Caco-2 (cell line): Measurements from ENCODE around the gene SELPLG. TPM values are rescaled to one million over a fixed set of nuclear protein-coding genes. Genes with fewer than 3 reads are reported as not detected.

Experiments
- BruUV-seq: library from RNA; stranded (reverse); fragments of 400-500 nt; replicated peaks from 2 replicates; lab custom pipeline; 2021; lab: Mats Ljungman, UMichigan
- CTCF ChIA-PET: fragments of 300-600 bp; sonication (Branson Sonifier 250); formaldehyde crosslinking; loops from one replicate; lab custom pipeline; 2022; ENCODE audit warnings: antibody characterized with exemption; lab: Charles Lee
- POLR2A ChIA-PET: fragments of 300-600 bp; sonication (Branson Sonifier 250); formaldehyde crosslinking; loops from one replicate; lab custom pipeline; 2022; ENCODE audit warnings: antibody characterized with exemption; lab: Charles Lee
- DNase-seq, 2 experiments: peaks; one replicate each; pipeline versions ENCODE4 v3.0.0 to v3.0.0-alpha.2; 2020 to 2022
- H3K27me3 ChIP-seq: replicated peaks from 2 replicates; pipeline ENCODE4 v1.6.0; 2011; ENCODE audit warnings: low read length; ENCODE audit not compliant: control insufficient read depth, insufficient read depth
- H3K36me3 ChIP-seq: 2 replicates; pipeline ENCODE4 v1.5.1; 2011; ENCODE audit warnings: low read length; ENCODE audit not compliant: control insufficient read depth, insufficient read depth
- H3K4me1 ChIP-seq: fragments of 250-450 bp; sonication (Bioruptor Pico); 2 replicates; pipeline ENCODE4 v1.5.1; 2020; ENCODE audit warnings: mild to moderate bottlenecking
- H3K4me3 ChIP-seq: 2 replicates; pipeline ENCODE4 v1.5.1; 2011; ENCODE audit warnings: low read depth, mild to moderate bottlenecking, control low read depth, low read length
- H3K9me3 ChIP-seq: fragments of 250-450 bp; sonication (Bioruptor Pico); 2 replicates; pipeline ENCODE4 v1.5.1; 2020; ENCODE audit warnings: mild to moderate bottlenecking, moderate library complexity
- H3K27ac Mint-ChIP-seq: one replicate; pipeline ENCODE4 v1.8.0; 2022; ENCODE audit warnings: mixed read lengths; ENCODE audit not compliant: unreplicated experiment
- H3K27me3 Mint-ChIP-seq: one replicate; pipeline ENCODE4 v1.8.0; 2022; ENCODE audit warnings: mixed read lengths; ENCODE audit not compliant: insufficient read depth, unreplicated experiment
- H3K36me3 Mint-ChIP-seq: one replicate; pipeline ENCODE4 v1.8.0; 2022; ENCODE audit warnings: mild to moderate bottlenecking, mixed read lengths; ENCODE audit not compliant: insufficient read depth, unreplicated experiment
- H3K4me1 Mint-ChIP-seq: one replicate; pipeline ENCODE4 v1.8.0; 2022; ENCODE audit warnings: low read depth, mixed read lengths; ENCODE audit not compliant: unreplicated experiment
- H3K4me3 Mint-ChIP-seq: one replicate; pipeline ENCODE4 v1.8.0; 2022; ENCODE audit warnings: mild to moderate bottlenecking, moderate library complexity, mixed read lengths; ENCODE audit not compliant: unreplicated experiment
- H3K9me3 Mint-ChIP-seq: one replicate; pipeline ENCODE4 v1.8.0; 2022; ENCODE audit warnings: mixed read lengths; ENCODE audit not compliant: unreplicated experiment
- intact Hi-C: fragments of 100-400 bp; cut with micrococcal nuclease; formaldehyde crosslinking; loops from one replicate; pipeline ENCODE4 v1.10.0; 2022; ENCODE audit not compliant: unreplicated experiment
- total RNA-seq: library from RNA; stranded (reverse); gene quantifications from 2 replicates; pipeline ENCODE4 v1.2.3, GENCODE V29; 2022
- TF ChIP-seq, protein P1 (sequence below), 2 experiments: fragments of 200-600 bp in 1 of 2; IDR thresholded peaks; 1 replicate in 1 of 2; 2 replicates in 1 of 2; pipeline versions ENCODE4 v1.5.1 to v1.8.0; 2011 to 2022; ENCODE audit warnings: antibody characterized with exemption in 1 of 2, control low read depth in 1 of 2, inconsistent platforms in 1 of 2, low read depth in 1 of 2, low read length in 1 of 2, mild to moderate bottlenecking in 1 of 2, moderate library complexity in 1 of 2; ENCODE audit not compliant: insufficient read depth in 1 of 2, severe bottlenecking in 1 of 2, unreplicated experiment in 1 of 2

Gene SELPLG
- total RNA-seq, 1 experiment from 2014 or later = 0.23 TPM

GRCh38 chr12:108647585-108648287 lies 14.0 kb upstream of the SELPLG start:
- intact Hi-C loops = no loop called here
- H3K27me3 ChIP-seq = no peaks in the 10 kb centered on the region
- H3K36me3 ChIP-seq = peaks cover 1% of the 10 kb centered on the region
- Mint-ChIP-seq H3K27me3 (no peaks in the 10 kb centered on the region), H3K4me1 (no peaks in the 10 kb centered on the region), H3K36me3 (peaks cover 84% of the 10 kb centered on the region), H3K4me3 (no peak overlapping the region), H3K27ac (peak overlapping the region; percentile 21), H3K9me3 (no peaks in the 10 kb centered on the region)
- TF ChIP-seq, protein P1, sequence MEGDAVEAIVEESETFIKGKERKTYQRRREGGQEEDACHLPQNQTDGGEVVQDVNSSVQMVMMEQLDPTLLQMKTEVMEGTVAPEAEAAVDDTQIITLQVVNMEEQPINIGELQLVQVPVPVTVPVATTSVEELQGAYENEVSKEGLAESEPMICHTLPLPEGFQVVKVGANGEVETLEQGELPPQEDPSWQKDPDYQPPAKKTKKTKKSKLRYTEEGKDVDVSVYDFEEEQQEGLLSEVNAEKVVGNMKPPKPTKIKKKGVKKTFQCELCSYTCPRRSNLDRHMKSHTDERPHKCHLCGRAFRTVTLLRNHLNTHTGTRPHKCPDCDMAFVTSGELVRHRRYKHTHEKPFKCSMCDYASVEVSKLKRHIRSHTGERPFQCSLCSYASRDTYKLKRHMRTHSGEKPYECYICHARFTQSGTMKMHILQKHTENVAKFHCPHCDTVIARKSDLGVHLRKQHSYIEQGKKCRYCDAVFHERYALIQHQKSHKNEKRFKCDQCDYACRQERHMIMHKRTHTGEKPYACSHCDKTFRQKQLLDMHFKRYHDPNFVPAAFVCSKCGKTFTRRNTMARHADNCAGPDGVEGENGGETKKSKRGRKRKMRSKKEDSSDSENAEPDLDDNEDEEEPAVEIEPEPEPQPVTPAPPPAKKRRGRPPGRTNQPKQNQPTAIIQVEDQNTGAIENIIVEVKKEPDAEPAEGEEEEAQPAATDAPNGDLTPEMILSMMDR (IDR thresholded peaks at IDR 0.05; ENCODE audit: insufficient read depth in 1 of 2, low read depth in 1 of 2, low read length in 1 of 2, severe bottlenecking in 1 of 2, unreplicated experiment in 1 of 2) = no peak
- ChIA-PET CTCF (interaction anchor here (1.4 kb wide), 1 partner anchor 75 kb away, joined by 3 read pairs; no protein-coding TSS in a partner anchor), POLR2A (no interaction called here)
- no peaks in the 10 kb centered on the region for H3K9me3 ChIP-seq
- H3K4me3 ChIP-seq = no peak overlapping the region
- no TSS peak for BruUV-seq
- DNase-seq = no peak
- H3K4me1 ChIP-seq = no peaks in the 10 kb centered on the region

DNA sequence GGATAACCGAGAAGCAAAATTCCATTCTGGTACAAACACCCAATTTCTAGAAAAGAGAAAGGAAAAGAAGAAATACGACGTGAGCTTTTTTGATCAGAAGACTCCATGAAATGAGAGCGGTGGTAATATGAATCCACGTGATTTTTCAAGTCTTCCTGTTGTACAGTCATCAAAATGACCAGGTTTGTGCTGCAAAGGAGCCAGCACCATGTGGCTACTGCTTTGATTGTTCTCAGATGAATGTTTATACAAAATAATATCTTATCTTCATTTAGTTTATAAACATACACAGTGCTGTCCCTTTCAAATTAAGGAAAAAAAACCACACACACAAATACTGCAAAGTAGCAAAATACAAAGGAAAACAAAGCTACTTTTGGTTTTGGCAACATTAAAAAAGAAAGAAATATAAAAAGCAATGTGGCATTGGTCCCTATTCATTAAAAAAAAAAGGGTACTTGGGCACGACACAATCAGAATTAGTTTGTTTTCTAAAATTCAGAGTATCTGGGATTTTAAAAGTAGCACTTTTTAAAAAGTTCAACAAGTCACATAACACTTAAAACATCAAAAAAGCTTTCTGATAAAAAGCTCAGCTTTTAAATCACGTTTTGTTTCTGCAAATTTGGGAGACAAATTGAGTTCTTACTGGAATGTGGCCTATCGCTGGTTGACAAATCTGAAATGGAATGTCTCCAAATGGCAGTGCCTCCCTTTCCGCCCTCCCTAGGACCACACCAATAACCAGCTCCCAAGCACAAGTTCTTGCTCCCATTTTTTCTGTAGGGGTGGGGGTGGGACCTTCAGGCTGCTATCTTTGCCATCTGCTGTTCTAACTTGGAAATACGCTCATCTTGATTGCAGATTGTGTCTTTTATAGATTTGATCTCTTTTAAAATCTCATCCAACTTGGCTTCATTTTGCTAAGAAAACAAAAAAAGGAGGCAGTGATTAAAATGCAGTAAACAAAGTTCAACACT lies 13.2 kb upstream of the SELPLG start:
- no peak for DNase-seq
- TF ChIP-seq, protein P1 (IDR thresholded peaks at IDR 0.05; ENCODE audit: insufficient read depth in 1 of 2, low read depth in 1 of 2, low read length in 1 of 2, severe bottlenecking in 1 of 2, unreplicated experiment in 1 of 2) = no peak
- CTCF ChIA-PET = interaction anchor here (1.4 kb wide), 1 partner anchor 74 kb away, joined by 3 read pairs; no protein-coding TSS in a partner anchor
- no peak overlapping the region for H3K4me3 ChIP-seq
- H3K36me3 ChIP-seq = peaks cover 1% of the 10 kb centered on the region
- no peaks in the 10 kb centered on the region for H3K9me3 ChIP-seq
- TSS peak; percentile 28 for BruUV-seq
- Mint-ChIP-seq H3K4me3 (no peak overlapping the region), H3K36me3 (peaks cover 83% of the 10 kb centered on the region), H3K9me3 (no peaks in the 10 kb centered on the region), H3K27me3 (no peaks in the 10 kb centered on the region), H3K4me1 (peaks cover 6% of the 10 kb centered on the region), H3K27ac (no peak overlapping the region)
- no peaks in the 10 kb centered on the region for H3K27me3 ChIP-seq
- H3K4me1 ChIP-seq = no peaks in the 10 kb centered on the region
- intact Hi-C loops = no loop called here
- POLR2A ChIA-PET = no interaction called here
